ENCODE results near the gene SIL1. TPM values are rescaled to one million over a fixed set of nuclear protein-coding genes. Genes with fewer than 3 reads are reported as not detected.

Gene SIL1
- total and polyA plus RNA-seq, 2 experiments from 2014 or later: 78.8 to 89.8 TPM

DNA sequence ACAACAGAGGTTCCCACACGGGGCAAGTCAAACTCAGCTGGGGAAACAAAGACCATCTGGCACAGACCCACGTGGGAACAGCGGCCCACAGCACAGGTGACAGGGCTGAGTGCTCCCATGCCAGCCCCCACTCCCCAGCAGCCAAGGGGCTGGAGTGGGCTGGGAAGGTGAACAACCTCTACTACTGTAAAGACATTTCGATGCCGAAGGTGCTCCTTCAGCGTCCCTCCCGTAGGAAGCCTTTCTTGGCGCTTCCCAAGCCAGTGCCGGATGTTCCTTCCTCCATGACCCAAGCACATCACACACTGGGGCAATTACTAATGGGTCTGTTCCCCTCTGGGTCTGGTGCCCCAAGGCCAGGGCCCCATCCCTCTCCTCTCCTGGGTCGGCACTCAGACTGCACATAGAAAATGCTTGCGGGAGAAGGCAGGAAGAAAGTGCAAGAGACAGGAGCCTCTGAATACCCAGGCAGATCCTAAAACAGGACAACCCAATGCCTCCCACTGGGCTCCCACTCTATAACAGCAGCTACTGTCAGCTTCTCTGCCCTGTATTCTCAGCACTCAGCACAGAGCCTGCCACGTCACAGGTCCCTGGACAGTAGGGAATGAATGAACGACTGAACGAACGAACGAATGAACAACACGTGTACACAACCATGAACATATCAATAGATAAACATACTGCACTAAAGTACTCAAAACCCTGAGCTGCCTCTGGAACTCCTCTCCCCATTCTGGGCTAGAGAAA lies 246.0 kb downstream of the SIL1 start:
- H3K9ac ChIP-seq: no peak overlapping the region
- H3K27me3 ChIP-seq (replicated peaks; ENCODE audit: insufficient read depth): no peaks in the 10 kb centered on the region
- H4K20me1 ChIP-seq (ENCODE audit: insufficient read depth): no peaks in the 10 kb centered on the region
- peaks cover 11% of the 10 kb centered on the region for H3K4me1 ChIP-seq (ENCODE audit: insufficient read depth)
- H3K36me3 ChIP-seq (ENCODE audit: low read depth): no peaks in the 10 kb centered on the region
- no peak overlapping the region for H3K27ac ChIP-seq
- TF ChIP-seq EZH2phosphoT487 (IDR thresholded peaks at IDR 0.05; ENCODE audit: insufficient read depth, low read depth) (no peak), EZH2 (IDR thresholded peaks at IDR 0.05; ENCODE audit: insufficient read depth, poor library complexity, severe bottlenecking) (no peak)
- H3F3A ChIP-seq (ENCODE audit: insufficient read depth): no peaks in the 10 kb centered on the region
- in situ Hi-C loops (cut with MboI): no loop called here
- H3K9me3 ChIP-seq (ENCODE audit: low read depth): no peaks in the 10 kb centered on the region
- 88 to 90% methylated on average over 17 of the region's 17 CpGs for WGBS, 2 experiments (ENCODE audit: low coverage in 1 of 2, low lambda C conversion rate in 2 of 2, missing lambda C conversion rate in 2 of 2)
- H2AFZ ChIP-seq: no peak overlapping the region
- no peak for DNase-seq
- H3K4me3 ChIP-seq: no peak overlapping the region
- H3K79me2 ChIP-seq (ENCODE audit: insufficient read depth): no peaks in the 10 kb centered on the region
- H3K9me2 ChIP-seq (ENCODE audit: insufficient read depth): no peaks in the 10 kb centered on the region
- no peak overlapping the region for H3K4me2 ChIP-seq (ENCODE audit: unreplicated experiment)

DNA sequence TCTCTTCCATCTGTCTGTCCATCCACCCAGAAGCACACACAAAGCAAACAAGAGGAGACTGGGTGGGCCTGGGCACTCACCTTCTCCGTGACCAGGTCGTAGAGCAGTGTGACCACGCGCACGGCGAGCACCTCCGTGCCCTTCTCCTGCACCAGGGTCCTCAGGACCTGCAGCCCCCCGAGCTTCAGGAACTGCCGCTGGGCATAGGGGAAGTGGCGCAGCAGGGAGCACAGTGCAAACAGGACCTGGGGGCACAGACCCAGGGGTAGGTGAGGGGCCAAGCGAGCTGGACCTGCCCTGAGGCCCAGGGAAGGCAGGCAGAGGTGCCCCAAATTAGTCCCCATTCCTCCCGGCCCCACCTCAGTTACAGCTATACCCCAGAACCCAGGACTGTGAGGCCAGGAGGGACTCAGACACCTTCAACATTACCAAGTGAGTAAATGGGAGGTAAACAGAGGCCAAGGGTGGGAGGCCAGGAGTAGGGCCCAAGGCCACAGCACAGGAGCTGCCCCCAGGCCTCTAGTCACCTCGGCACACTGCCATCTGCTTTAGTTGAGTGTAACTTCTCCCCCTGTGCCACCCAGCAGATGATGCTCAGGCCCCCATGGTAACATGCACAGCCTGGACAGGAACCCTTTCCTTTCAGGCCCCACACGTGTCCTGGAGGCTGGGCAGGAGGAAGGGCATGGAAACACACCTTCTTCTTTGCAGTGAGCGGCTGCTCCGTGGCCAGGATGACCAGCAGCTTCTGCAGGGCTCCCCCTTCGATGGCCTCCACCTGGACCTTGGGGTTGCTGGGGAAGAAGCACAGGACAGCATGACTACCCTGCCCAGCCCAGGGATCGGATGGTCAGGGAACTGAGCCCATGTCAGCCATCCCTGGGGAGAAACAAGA lies 246.8 kb downstream of the SIL1 start:
- no peak overlapping the region for H3K4me3 ChIP-seq
- H2AFZ ChIP-seq: no peak overlapping the region
- TF ChIP-seq EZH2phosphoT487 (IDR thresholded peaks at IDR 0.05; ENCODE audit: insufficient read depth, low read depth) (no peak), EZH2 (IDR thresholded peaks at IDR 0.05; ENCODE audit: insufficient read depth, poor library complexity, severe bottlenecking) (no peak)
- 96 to 97% methylated on average over 18 of the region's 18 CpGs for WGBS, 2 experiments (ENCODE audit: low coverage in 1 of 2, low lambda C conversion rate in 2 of 2, missing lambda C conversion rate in 2 of 2)
- in situ Hi-C loops (cut with MboI): no loop called here
- H3K9ac ChIP-seq: no peak overlapping the region
- H3K9me2 ChIP-seq (ENCODE audit: insufficient read depth): no peaks in the 10 kb centered on the region
- no peak for DNase-seq
- H3K9me3 ChIP-seq (ENCODE audit: low read depth): no peaks in the 10 kb centered on the region
- no peaks in the 10 kb centered on the region for H4K20me1 ChIP-seq (ENCODE audit: insufficient read depth)
- no peaks in the 10 kb centered on the region for H3K27me3 ChIP-seq (replicated peaks; ENCODE audit: insufficient read depth)
- H3K4me2 ChIP-seq (ENCODE audit: unreplicated experiment): no peak overlapping the region
- H3K27ac ChIP-seq: no peak overlapping the region
- no peaks in the 10 kb centered on the region for H3F3A ChIP-seq (ENCODE audit: insufficient read depth)
- H3K4me1 ChIP-seq (ENCODE audit: insufficient read depth): peaks cover 11% of the 10 kb centered on the region
- no peaks in the 10 kb centered on the region for H3K36me3 ChIP-seq (ENCODE audit: low read depth)
- H3K79me2 ChIP-seq (ENCODE audit: insufficient read depth): no peaks in the 10 kb centered on the region

DNA sequence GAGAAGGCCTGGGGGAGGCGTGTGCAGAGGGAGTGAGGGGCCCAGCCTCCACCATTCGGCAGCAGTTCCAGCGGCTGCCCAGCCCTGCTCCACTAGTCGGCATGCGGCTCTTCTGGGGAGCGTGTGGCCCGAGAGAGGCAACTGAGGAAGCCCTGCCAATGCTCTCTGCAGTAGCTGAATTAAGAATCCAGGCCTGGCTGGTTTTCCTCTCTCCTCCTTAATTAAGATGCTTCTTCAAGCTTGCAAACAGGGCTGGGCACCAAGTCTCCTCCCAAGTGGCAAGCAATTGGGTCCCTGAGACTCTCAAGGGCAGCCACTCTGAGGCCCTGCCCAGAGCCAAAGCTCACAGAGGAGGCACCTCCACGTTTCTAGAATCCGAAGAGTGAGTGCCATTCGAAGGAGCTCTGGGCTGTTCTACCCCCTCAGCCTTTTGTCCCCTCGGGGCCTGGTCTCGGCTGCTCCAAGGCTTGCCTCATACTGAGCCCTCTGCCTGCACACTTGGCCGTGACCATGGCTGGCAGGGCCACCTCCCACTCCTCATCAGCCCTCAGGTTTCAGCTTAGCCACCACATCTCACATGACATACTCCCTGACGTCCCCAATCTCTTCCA lies 247.6 kb downstream of the SIL1 start:
- no peak for DNase-seq
- peaks cover 11% of the 10 kb centered on the region for H3K4me1 ChIP-seq (ENCODE audit: insufficient read depth)

DNA sequence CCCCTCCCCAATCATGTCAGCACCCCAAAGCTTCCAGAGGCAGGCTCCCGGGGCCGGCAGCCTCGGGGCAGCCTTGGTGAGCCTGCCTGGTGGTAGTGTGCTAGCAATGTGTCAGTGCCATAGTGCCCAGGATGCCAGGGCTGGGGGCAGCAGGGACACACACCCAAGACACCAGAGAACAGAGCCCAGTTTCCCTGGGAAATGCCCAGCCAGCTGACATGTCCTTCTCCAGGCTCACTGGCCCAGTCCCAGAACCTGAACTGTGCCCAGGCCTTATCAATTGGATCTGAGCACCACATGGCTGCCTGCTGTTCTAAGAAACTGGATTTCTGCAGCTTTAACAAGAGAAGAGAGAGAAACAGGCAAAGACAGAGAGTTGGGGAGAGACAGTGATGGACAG lies 248.2 kb downstream of the SIL1 start:
- Histone ChIP-seq H3K9ac (no peak overlapping the region), H3K79me2 (ENCODE audit: insufficient read depth) (no peaks in the 10 kb centered on the region), H3K36me3 (ENCODE audit: low read depth) (no peaks in the 10 kb centered on the region), H3K9me2 (ENCODE audit: insufficient read depth) (no peaks in the 10 kb centered on the region), H2AFZ (no peak overlapping the region), H4K20me1 (ENCODE audit: insufficient read depth) (no peaks in the 10 kb centered on the region), H3F3A (ENCODE audit: insufficient read depth) (no peaks in the 10 kb centered on the region), H3K27me3 (replicated peaks; ENCODE audit: insufficient read depth) (no peaks in the 10 kb centered on the region), H3K4me2 (ENCODE audit: unreplicated experiment) (no peak overlapping the region), H3K27ac (no peak overlapping the region), H3K4me3 (no peak overlapping the region), H3K9me3 (ENCODE audit: low read depth) (no peaks in the 10 kb centered on the region), H3K4me1 (ENCODE audit: insufficient read depth) (peaks cover 11% of the 10 kb centered on the region)
- WGBS, 2 experiments (ENCODE audit: low coverage in 1 of 2, low lambda C conversion rate in 2 of 2, missing lambda C conversion rate in 2 of 2): 73 to 80% methylated on average over 1 to 3 of the region's 3 CpGs
- TF ChIP-seq EZH2phosphoT487 (IDR thresholded peaks at IDR 0.05; ENCODE audit: insufficient read depth, low read depth): no peak
- TF ChIP-seq EZH2 (IDR thresholded peaks at IDR 0.05; ENCODE audit: insufficient read depth, poor library complexity, severe bottlenecking): no peak
- DNase-seq: no peak
- in situ Hi-C loops (cut with MboI): no loop called here

More for the DNA sequence above, 247.6 kb downstream of the SIL1 start:
- Histone ChIP-seq H3K79me2 (ENCODE audit: insufficient read depth) (no peaks in the 10 kb centered on the region), H4K20me1 (ENCODE audit: insufficient read depth) (no peaks in the 10 kb centered on the region), H3F3A (ENCODE audit: insufficient read depth) (no peaks in the 10 kb centered on the region), H3K4me2 (ENCODE audit: unreplicated experiment) (no peak overlapping the region), H3K9me2 (ENCODE audit: insufficient read depth) (no peaks in the 10 kb centered on the region), H3K36me3 (ENCODE audit: low read depth) (no peaks in the 10 kb centered on the region), H3K4me3 (no peak overlapping the region), H3K27ac (no peak overlapping the region), H3K27me3 (replicated peaks; ENCODE audit: insufficient read depth) (no peaks in the 10 kb centered on the region), H3K9me3 (ENCODE audit: low read depth) (no peaks in the 10 kb centered on the region), H2AFZ (no peak overlapping the region), H3K9ac (no peak overlapping the region)
- in situ Hi-C loops (cut with MboI): no loop called here
- no peak for TF ChIP-seq EZH2 (IDR thresholded peaks at IDR 0.05; ENCODE audit: insufficient read depth, poor library complexity, severe bottlenecking)
- TF ChIP-seq EZH2phosphoT487 (IDR thresholded peaks at IDR 0.05; ENCODE audit: insufficient read depth, low read depth): no peak
- WGBS, 2 experiments (ENCODE audit: low coverage in 1 of 2, low lambda C conversion rate in 2 of 2, missing lambda C conversion rate in 2 of 2): 67 to 70% methylated on average over 14 of the region's 14 CpGs
